ENCODE data around the gene CCDC87. TPM values are rescaled to one million over a fixed set of nuclear protein-coding genes. Genes with fewer than 3 reads are reported as not detected.
"Not testable (repeated sequence)": the region's sequence is repeated elsewhere in the genome, so short reads cannot be mapped to it uniquely, and the experiment has no call there.

The CCDC87 gene
- total RNA-seq, 2 donors from 2014 or later: 0.63 to 2.3 TPM

DNA sequence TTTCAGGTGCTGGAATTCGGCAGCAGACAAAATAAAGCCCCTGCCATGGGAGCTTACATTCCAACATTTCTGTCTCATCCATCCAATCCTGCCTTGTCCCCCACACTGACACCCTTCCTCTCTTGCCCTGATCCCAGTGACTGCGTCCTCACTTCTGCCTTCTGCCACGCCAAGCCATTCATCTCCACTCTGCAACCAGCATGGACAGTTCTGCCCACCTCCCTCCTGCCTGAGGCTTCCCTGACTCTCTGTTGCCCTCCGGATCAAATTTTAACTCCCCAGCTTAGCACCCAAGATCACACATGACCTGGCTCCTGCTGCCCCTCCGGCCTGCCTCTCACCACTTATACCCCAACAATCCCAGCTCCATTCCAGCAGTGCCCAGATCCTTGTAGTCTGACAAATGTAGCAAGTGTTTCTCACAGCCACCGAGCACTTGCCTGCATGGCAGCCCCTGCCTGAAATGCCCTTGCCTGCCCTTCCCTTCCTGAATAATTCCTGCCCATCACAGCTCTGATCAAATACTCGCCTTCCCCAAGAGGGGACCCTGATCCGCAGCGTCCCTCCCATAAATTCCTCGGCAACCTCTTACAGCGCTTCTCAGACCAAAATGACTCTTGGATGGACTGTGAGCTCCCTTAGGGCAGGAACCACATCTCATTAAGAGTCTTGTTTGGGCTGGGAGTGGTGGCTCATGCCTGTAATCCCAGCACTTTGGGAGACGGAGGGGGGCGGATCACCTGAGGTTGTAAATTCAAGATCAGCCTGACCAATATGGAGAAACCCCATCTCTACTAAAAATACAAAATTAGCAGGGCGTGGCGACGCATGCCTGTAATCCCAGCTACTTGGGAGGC, 43.9 kb downstream of the CCDC87 start:
- H3K36me3 Mint-ChIP-seq (ENCODE audit: low read depth): no peaks in the 10 kb centered on the region
- H3K27me3 Mint-ChIP-seq: peaks cover 6% of the 10 kb centered on the region
- peaks cover 16% of the 10 kb centered on the region for H3K4me1 Mint-ChIP-seq
- DNase-seq (no peak), ATAC-seq (no peak)
- H3K9me3 ChIP-seq (ENCODE audit: control insufficient read depth, low read length, poor library complexity, severe bottlenecking): no peaks in the 10 kb centered on the region
- peak overlapping the region; percentile 88 for H3K27ac Mint-ChIP-seq
- H3K4me3 Mint-ChIP-seq: peak overlapping the region; percentile 28

DNA sequence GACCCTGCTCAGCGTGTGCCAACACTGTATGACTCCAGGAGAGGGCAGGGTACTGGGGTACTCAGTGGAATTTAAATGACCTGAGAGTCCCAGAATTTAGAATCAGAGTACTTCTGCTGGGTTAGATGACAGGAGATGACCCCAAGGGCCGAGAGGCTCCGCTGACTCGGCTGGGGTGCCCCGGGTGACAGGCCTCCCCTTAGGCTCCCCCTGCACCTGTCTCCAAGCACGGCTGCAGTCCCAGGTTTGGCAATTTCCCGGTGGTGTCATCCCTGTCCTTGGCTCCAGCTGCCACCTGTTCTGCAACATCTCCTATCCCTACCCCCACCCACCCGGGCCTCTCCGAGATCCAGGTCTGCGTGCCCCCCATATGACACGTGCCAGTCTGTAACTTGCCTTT, 44.8 kb downstream of the CCDC87 start:
- H3K4me3 Mint-ChIP-seq: no peak overlapping the region
- H3K27me3 Mint-ChIP-seq: peaks cover 6% of the 10 kb centered on the region
- peaks cover 26% of the 10 kb centered on the region for H3K4me1 Mint-ChIP-seq
- ATAC-seq: no peak
- H3K9me3 ChIP-seq (ENCODE audit: control insufficient read depth, low read length, poor library complexity, severe bottlenecking): no peaks in the 10 kb centered on the region
- no peak overlapping the region for H3K27ac Mint-ChIP-seq
- DNase-seq: no peak
- no peaks in the 10 kb centered on the region for H3K36me3 Mint-ChIP-seq (ENCODE audit: low read depth)

DNA sequence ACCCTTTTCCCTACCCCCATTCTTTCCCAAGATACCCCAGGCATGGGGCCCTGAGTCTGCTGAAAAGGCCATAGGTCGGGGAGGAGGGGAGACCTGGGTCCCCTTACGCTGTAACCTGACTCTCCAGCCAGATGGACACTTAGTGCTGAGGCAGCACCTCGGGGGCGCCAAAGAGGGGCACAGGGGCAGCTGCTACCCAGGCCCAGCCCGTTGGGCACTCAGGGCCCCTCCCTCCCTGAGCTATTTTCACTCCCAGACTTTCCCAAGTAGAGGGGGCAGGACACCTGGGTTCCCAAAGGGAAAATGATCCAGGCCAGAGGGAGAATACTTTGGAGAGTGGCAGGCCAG, 45.2 kb downstream of the CCDC87 start:
- H3K27me3 Mint-ChIP-seq: peaks cover 6% of the 10 kb centered on the region

DNA sequence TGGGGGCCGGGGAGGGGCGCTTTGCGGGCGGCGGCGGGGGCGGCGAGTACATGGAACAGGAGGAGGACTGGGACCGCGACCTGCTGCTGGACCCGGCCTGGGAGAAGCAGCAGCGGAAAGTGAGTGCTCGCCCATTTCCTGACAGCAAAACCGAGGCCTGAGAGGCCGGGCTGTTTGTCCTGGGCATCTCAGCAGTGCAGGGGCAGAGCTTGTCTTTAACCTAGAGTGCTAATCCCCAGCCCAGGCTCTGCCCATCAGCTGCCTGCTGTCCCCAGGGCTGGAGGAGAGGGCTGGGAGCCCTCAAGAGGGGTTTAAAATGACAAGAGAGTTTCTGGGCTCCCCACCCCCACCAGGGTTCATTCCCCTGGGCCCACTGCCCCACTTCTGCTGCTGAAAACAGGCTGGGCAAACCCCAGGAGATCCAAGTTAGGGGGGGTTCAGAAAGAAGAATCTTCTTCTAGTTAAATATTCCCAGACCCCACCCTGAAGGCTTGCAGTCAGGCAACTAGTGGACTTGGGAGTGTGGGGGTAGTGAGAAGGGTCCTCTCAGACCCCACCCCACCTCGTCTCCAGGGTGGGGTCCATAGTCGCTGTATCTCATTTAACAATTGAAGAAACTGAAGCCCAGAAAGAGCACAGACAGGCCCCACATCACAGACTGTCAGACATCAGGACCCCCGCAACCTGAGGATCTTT, 45.7 kb downstream of the CCDC87 start:
- no peak for ATAC-seq
- Mint-ChIP-seq H3K36me3 (ENCODE audit: low read depth) (peaks cover 8% of the 10 kb centered on the region), H3K4me3 (peak overlapping the region; percentile 93), H3K27ac (peak overlapping the region; percentile 88), H3K4me1 (peaks cover 32% of the 10 kb centered on the region), H3K27me3 (peaks cover 6% of the 10 kb centered on the region)
- no peak for DNase-seq
- H3K9me3 ChIP-seq (ENCODE audit: control insufficient read depth, low read length, poor library complexity, severe bottlenecking): no peaks in the 10 kb centered on the region

More for the DNA sequence above, 45.2 kb downstream of the CCDC87 start:
- Mint-ChIP-seq H3K4me3 (no peak overlapping the region), H3K27ac (no peak overlapping the region), H3K4me1 (peaks cover 27% of the 10 kb centered on the region), H3K36me3 (ENCODE audit: low read depth) (peaks cover 3% of the 10 kb centered on the region)
- no peaks in the 10 kb centered on the region for H3K9me3 ChIP-seq (ENCODE audit: control insufficient read depth, low read length, poor library complexity, severe bottlenecking)
- DNase-seq (no peak), ATAC-seq (no peak)

DNA sequence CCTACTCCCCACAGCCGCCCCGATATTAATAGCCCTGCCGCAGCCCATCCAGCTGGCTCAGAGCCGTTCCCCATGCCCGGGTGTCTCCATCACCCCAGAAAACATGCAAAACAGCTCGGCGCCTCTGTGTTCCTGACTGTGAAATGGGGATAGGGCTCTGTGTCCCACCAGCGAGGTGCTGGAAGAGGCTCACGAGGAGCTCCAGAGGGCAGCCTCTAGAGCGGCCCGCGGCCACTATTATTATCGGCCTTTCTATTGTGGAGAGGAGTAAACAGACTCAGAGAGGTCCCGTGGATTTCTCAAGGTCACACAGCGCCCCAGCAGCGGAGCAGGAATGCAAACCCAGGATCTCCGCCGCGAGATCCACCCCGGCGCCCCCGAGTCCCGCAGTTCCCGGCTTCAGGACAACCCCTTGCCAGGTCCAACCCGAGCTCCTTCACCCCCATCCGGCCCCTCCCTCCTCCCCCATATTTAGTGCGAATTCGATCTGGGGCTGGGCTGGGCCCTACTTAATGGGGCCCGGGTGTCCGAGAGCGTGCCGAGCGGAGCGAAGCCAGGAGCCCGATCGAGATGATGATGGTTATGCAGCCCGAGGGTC, 46.4 kb downstream of the CCDC87 start, which contains the start of gene ACTN3:
Gene ACTN3, plus strand, starts transcription at position 536 of the 598 bp plus-strand sequence. Its CDS starts 35 bp downstream, at position 571.
- Mint-ChIP-seq H3K27ac (peak within 1 kb of the TSS; percentile 95), H3K4me3 (peak within 1 kb of the TSS; percentile 93), H3K27me3 (peaks cover 6% of the 10 kb centered on the region), H3K4me1 (peaks cover 38% of the 10 kb centered on the region), H3K36me3 (ENCODE audit: low read depth) (peaks cover 12% of the 10 kb centered on the region)
- ATAC-seq (no peak), DNase-seq (peak in 1 of 3 donors; percentile 14)
- no peaks in the 10 kb centered on the region for H3K9me3 ChIP-seq (ENCODE audit: control insufficient read depth, low read length, poor library complexity, severe bottlenecking)

DNA sequence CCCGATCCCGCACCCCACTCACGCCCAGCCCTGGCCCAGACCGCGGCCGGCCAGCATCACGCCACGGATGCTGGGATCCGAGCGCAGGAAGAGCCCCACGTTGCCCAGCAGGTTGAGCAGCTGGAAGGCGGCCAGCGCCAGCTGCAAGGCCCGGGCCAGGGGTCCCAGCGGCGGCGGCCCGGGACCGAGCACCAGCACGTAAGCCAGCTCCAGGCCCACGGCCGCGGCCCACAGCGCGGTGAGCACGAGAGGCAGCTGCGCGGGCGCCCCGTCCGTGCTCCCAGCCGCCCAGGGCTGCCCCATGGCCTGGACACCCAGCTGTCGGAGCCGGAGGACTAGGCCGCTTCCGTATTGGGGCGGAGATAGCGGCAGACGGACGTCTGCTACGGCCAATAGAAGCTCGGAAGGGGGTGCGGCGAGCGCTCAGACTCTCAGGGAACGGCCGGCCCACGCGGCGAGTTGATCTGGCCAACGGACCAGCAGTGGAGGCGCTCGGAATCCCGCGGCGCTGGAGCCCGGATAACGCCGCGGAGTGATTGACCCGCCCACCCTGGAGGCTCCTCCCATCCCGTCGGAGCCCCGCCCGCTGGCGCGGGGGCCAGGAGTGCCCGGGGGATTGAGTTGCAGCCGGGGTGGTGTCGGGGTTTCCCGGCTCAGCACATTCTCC, 47.0 kb downstream of the CCDC87 start, which contains the start of gene ZDHHC24:
Gene ZDHHC24, minus strand, starts transcription at position 348 of the 667 bp plus-strand sequence. Its CDS starts 45 bp downstream, at position 303.
- peaks cover 38% of the 10 kb centered on the region for H3K4me1 Mint-ChIP-seq
- H3K27ac Mint-ChIP-seq: peak within 1 kb of the TSS; percentile 95
- H3K4me3 Mint-ChIP-seq: peak within 1 kb of the TSS; percentile 93
- peaks cover 6% of the 10 kb centered on the region for H3K27me3 Mint-ChIP-seq
- ATAC-seq (peak; percentile 86), DNase-seq (peak; percentile 75 to 84 (median 81))
- no peaks in the 10 kb centered on the region for H3K9me3 ChIP-seq (ENCODE audit: control insufficient read depth, low read length, poor library complexity, severe bottlenecking)
- H3K36me3 Mint-ChIP-seq (ENCODE audit: low read depth): peaks cover 14% of the 10 kb centered on the region

DNA sequence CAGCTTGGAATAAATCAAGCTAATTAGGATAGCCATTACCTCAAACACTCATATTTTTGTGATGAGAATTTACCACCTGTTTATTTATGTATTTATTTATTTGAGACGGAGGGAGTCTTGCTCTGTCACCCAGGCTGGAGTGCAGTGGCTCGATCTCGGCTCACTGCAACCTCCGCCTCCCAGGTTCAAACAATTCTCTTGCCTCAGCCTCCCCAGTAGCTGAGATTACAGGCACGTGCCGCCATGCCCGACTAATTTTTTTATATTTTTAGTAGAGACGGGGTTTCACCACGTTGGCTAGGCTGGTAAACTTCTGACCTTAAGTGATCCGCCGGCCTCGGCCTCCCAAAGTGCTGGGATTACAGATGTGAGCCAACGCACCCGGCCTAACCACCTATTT, 47.9 kb downstream of the CCDC87 start:
- peaks cover 38% of the 10 kb centered on the region for H3K4me1 Mint-ChIP-seq

DNA sequence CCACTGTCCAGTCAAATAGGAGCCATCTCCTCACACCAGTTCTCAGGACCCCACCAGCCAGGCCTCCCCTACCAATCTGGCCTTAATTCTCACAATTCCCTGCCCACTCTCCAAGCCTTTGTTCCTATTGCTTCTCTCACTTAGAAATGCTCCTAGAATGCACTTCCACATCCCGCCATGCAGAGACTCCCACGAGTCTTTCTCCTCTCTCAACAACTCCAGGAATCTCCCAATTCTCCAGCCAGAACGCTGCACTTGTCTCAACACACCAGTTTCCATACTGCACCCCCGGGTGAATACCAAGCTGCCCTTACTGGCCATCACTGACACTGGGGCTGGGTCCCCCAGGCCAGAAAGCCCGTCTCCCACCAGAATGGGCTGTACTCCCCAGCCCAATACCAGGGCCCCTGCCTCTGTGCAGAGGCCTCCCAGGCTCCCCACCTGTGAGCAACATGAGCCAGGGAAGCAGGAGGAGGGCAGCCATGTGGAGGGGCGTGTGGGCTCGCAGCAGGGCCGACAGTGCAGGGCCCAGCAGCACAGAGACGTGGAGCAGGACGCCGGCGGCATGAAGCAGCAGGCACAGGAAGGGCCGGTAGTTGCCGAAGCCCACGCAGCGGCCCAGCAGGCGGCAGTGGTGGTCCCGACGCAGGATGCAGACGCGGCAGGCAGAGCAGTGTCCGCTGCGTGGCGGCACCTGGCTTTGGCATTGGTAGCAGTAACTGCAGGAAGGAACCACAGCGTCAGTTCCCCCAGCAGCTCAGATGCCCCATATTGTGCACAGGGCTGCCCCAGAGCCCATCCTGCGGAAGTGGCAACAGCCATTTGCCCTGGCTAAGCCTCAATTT, 49.4 kb downstream of the CCDC87 start:
- ATAC-seq: peak; percentile 73
- peak; percentile 43 to 50 (median 47) for DNase-seq
- peaks cover 14% of the 10 kb centered on the region for H3K36me3 Mint-ChIP-seq (ENCODE audit: low read depth)
- H3K9me3 ChIP-seq (ENCODE audit: control insufficient read depth, low read length, poor library complexity, severe bottlenecking): no peaks in the 10 kb centered on the region
- H3K4me1 Mint-ChIP-seq: peaks cover 33% of the 10 kb centered on the region
- peak overlapping the region; percentile 94 for H3K4me3 Mint-ChIP-seq
- peak overlapping the region; percentile 95 for H3K27ac Mint-ChIP-seq
- no peaks in the 10 kb centered on the region for H3K27me3 Mint-ChIP-seq

More for the DNA sequence above, 47.9 kb downstream of the CCDC87 start:
- H3K27me3 Mint-ChIP-seq; ATAC-seq; DNase-seq; H3K9me3 ChIP-seq (ENCODE audit: control insufficient read depth, low read length, poor library complexity, severe bottlenecking): not testable (repeated sequence)
- peaks cover 14% of the 10 kb centered on the region for H3K36me3 Mint-ChIP-seq (ENCODE audit: low read depth)
- peak overlapping the region; percentile 95 for H3K27ac Mint-ChIP-seq
- peak overlapping the region; percentile 93 for H3K4me3 Mint-ChIP-seq

DNA sequence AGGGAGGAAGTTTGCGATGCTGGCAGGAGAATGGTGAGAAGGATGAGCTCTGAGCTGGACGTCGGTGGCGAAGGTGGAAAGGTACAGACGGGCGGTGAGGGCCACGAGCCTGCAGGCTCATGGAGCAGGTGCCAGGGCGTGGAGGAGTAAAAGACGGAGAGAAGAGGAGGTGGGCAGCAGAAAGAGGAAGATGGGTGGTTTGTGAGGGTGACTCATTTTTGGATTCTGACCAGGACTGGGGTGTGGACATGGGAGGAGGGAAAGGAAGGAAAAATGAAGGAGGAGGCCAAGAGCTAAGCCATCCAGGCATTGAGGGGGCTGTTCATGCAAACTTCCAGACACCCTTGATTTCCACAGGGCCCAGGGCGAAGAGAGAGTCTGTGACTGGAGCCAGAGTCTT, 50.5 kb downstream of the CCDC87 start:
- Mint-ChIP-seq H3K36me3 (ENCODE audit: low read depth) (peaks cover 14% of the 10 kb centered on the region), H3K27ac (peak overlapping the region; percentile 95), H3K4me1 (peaks cover 35% of the 10 kb centered on the region), H3K4me3 (peak overlapping the region; percentile 56), H3K27me3 (no peaks in the 10 kb centered on the region)
- DNase-seq: no peak
- H3K9me3 ChIP-seq (ENCODE audit: control insufficient read depth, low read length, poor library complexity, severe bottlenecking): no peaks in the 10 kb centered on the region
- ATAC-seq: no peak

DNA sequence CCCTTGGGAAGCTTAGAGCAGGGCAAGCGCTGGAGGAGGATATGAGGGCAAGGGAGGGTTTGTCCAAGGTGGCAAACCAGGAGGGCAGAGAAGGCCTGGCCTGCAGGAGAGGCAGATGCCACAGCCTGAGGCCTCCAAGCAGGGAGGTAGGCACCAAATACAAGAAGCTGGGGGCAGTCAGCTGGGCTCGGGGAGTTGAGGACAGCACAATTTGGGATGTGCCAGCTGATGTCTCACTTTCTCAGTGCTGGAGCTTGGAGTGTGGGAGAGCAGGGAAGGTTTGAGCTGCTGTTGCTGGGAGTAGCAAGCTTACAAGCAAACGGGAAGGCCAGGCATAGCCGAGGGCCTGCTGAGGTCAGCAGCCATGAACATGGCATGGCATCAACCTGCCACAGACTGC, 51.0 kb downstream of the CCDC87 start:
- Mint-ChIP-seq H3K27me3 (no peaks in the 10 kb centered on the region), H3K27ac (peak overlapping the region; percentile 95), H3K4me1 (peaks cover 35% of the 10 kb centered on the region), H3K36me3 (ENCODE audit: low read depth) (peaks cover 14% of the 10 kb centered on the region), H3K4me3 (no peak overlapping the region)
- DNase-seq (no peak), ATAC-seq (no peak)
- H3K9me3 ChIP-seq (ENCODE audit: control insufficient read depth, low read length, poor library complexity, severe bottlenecking): no peaks in the 10 kb centered on the region

DNA sequence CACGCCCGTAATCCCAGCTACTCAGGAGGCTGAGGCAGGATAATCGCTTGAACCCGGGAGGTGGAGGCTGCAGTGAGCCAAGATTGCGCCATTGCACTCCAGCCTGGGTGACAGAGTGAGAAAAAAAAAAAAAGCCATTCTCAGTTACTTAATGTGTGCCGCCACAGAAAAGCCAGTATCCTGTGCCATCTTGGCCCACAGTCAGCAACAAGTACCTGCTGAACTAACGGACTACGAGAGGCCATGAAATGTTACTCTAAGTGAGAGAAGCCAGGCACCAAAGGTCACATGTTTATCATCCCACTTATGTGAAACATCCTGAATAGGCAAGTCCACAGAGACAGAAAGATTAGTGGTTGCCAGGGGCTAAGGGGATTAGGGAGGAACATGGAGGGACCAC, 52.3 kb downstream of the CCDC87 start:
- not testable (repeated sequence) for H3K9me3 ChIP-seq (ENCODE audit: control insufficient read depth, low read length, poor library complexity, severe bottlenecking); ATAC-seq; H3K27me3 Mint-ChIP-seq; H3K27ac Mint-ChIP-seq; H3K4me3 Mint-ChIP-seq; DNase-seq
- H3K36me3 Mint-ChIP-seq (ENCODE audit: low read depth): peaks cover 14% of the 10 kb centered on the region
- H3K4me1 Mint-ChIP-seq: peaks cover 32% of the 10 kb centered on the region

Measured in T-helper 17 cell (primary cell).